ENCODE measurements around the gene TSPOAP1.

Gene TSPOAP1

DNA sequence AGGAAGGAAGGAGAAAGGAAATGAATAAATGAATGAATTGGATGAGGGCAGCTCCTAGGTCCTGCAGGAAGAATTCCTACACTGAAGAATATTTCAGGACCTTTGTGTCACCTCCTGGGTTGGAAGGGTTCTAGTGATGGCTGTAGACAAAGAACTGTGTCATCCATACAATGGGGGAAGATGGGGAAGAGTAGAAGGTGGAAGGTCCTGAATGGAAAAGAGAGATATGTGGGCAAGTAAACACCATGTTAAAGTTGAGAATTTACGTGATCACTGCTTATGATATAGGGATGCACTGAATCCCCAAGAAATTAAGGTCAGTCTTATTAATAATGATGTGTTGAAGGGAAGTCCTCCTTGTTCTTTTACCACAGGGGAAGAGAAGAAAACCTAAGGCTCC is 27.6 kb upstream of the TSPOAP1 start:
- Histone ChIP-seq H3K27ac (ENCODE audit: poor library complexity, severe bottlenecking) (no peak overlapping the region), H3K4me3 (ENCODE audit: severe bottlenecking) (no peak overlapping the region), H3K36me3 (ENCODE audit: low read depth) (peaks cover 21% of the 10 kb centered on the region), H3K9me3 (ENCODE audit: severe bottlenecking) (no peaks in the 10 kb centered on the region), H3K4me1 (ENCODE audit: insufficient read depth, poor library complexity, severe bottlenecking) (no peaks in the 10 kb centered on the region), H3K27me3 (ENCODE audit: insufficient read depth, poor library complexity, severe bottlenecking) (no peaks in the 10 kb centered on the region)
- TF ChIP-seq, protein P1, sequence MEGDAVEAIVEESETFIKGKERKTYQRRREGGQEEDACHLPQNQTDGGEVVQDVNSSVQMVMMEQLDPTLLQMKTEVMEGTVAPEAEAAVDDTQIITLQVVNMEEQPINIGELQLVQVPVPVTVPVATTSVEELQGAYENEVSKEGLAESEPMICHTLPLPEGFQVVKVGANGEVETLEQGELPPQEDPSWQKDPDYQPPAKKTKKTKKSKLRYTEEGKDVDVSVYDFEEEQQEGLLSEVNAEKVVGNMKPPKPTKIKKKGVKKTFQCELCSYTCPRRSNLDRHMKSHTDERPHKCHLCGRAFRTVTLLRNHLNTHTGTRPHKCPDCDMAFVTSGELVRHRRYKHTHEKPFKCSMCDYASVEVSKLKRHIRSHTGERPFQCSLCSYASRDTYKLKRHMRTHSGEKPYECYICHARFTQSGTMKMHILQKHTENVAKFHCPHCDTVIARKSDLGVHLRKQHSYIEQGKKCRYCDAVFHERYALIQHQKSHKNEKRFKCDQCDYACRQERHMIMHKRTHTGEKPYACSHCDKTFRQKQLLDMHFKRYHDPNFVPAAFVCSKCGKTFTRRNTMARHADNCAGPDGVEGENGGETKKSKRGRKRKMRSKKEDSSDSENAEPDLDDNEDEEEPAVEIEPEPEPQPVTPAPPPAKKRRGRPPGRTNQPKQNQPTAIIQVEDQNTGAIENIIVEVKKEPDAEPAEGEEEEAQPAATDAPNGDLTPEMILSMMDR (IDR thresholded peaks at IDR 0.05; ENCODE audit: poor library complexity, severe bottlenecking): no peak
- ATAC-seq (ENCODE audit: low read depth) (no peak), DNase-seq (ENCODE audit: low spot score) (no peak)

DNA sequence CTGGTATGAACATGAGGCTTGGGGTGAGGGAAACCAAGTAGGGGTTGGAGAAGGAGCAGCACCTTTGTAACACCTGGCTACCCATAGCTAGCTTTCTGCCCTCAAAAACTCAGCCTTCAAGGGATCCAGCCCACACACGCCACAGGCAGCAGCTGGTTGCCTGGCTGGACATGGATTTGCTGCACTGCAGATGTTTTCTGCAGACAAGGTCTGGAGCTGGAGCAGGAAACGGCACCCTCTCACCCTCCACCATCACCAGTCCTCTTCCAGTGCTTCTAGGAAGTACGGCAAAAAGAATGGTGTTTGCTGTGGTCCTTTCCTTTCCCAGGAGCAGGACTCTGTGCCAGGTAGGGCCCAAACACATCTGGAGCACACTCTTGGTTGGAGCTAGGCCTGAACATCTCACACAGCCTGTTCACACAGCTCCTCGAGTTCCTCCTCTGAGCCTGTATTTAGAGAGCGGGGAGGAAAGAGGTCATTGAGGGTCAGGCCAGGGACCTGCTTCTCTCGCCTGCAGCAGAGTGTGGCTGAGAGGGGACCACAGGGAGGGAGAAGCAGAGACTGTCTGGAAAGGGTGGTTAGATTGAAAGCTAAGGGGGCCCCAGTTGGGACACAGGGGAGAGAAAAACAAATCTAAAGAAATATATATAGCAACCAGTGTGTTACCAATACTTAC is 26.1 kb upstream of the TSPOAP1 start:
- Histone ChIP-seq H3K36me3 (ENCODE audit: low read depth) (peaks cover 23% of the 10 kb centered on the region), H3K27me3 (ENCODE audit: insufficient read depth, poor library complexity, severe bottlenecking) (no peaks in the 10 kb centered on the region), H3K4me3 (ENCODE audit: severe bottlenecking) (no peak overlapping the region), H3K4me1 (ENCODE audit: insufficient read depth, poor library complexity, severe bottlenecking) (no peaks in the 10 kb centered on the region), H3K9me3 (ENCODE audit: severe bottlenecking) (no peaks in the 10 kb centered on the region), H3K27ac (ENCODE audit: poor library complexity, severe bottlenecking) (no peak overlapping the region)
- DNase-seq (ENCODE audit: low spot score) (no peak), ATAC-seq (ENCODE audit: low read depth) (no peak)
- TF ChIP-seq, protein P1 (IDR thresholded peaks at IDR 0.05; ENCODE audit: poor library complexity, severe bottlenecking): no peak

DNA sequence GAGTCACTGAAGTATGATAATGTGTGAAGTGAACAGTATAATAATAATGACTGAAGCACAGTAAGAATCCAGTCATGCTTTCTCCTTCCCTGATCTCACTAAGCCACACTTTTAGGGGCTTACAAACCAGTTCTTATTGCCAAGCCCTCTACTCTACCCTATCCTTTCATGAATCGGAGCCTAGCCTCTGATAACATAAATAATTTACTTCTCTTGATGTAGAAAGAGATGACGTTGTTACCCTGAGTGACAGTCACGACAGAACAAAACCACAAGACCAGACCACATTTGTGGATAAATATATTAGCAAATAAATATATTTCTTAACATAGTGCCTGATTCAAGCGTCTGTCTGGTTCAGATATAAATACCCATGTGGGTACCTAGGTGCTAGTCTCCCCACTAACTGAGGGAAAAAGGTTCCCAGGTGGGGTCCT is 24.8 kb upstream of the TSPOAP1 start:
- no peaks in the 10 kb centered on the region for H3K4me1 ChIP-seq (ENCODE audit: insufficient read depth, poor library complexity, severe bottlenecking)
- TF ChIP-seq, protein P1 (IDR thresholded peaks at IDR 0.05; ENCODE audit: poor library complexity, severe bottlenecking): no peak
- H3K4me3 ChIP-seq (ENCODE audit: severe bottlenecking): no peak overlapping the region
- no peak for DNase-seq (ENCODE audit: low spot score)
- no peaks in the 10 kb centered on the region for H3K27me3 ChIP-seq (ENCODE audit: insufficient read depth, poor library complexity, severe bottlenecking)
- ATAC-seq (ENCODE audit: low read depth): no peak
- peak overlapping the region; percentile 70 for H3K27ac ChIP-seq (ENCODE audit: poor library complexity, severe bottlenecking)
- peaks cover 32% of the 10 kb centered on the region for H3K36me3 ChIP-seq (ENCODE audit: low read depth)
- H3K9me3 ChIP-seq (ENCODE audit: severe bottlenecking): no peaks in the 10 kb centered on the region

DNA sequence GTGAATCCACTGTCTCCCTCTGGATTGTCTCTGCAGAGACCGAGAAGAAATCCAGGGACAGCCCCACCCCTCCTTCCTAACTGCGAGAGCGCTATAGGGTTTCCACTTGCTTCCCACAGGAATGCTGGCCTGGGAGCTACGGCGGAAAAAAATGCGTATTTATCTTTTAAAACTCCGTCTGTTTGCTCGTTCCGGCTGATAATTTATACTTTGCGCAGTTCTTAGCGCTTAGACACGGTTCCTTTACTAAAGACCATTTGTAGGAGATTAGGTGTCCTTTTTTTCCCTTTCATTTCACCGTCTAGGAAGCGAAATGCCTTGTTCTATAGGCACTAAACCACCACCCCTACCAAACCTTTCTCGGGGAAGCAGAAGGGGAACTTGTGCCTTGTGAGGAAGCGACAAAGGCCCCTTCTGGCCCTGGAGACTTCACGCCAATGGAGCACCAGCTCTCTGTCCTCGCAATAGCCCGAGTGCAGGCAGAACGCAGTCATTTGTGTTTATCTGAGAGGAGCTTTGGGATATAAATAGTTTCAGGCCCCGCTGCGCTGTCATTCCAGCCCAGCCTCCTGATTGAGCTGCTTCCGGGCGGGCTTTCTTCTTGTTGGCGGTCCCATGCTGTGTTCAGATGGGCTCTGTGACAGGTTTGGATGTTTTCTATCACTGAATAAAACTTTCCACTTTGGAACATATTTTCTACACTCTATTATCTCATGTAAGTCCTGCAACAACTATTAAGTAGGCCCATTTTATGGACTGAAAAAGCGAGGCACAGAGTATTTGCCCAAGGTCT is 24.2 kb upstream of the TSPOAP1 start:
- Histone ChIP-seq H3K27me3 (ENCODE audit: insufficient read depth, poor library complexity, severe bottlenecking) (no peaks in the 10 kb centered on the region), H3K36me3 (ENCODE audit: low read depth) (peaks cover 37% of the 10 kb centered on the region), H3K27ac (ENCODE audit: poor library complexity, severe bottlenecking) (peak overlapping the region; percentile 70), H3K4me3 (ENCODE audit: severe bottlenecking) (peak overlapping the region; percentile 73), H3K9me3 (ENCODE audit: severe bottlenecking) (no peaks in the 10 kb centered on the region), H3K4me1 (ENCODE audit: insufficient read depth, poor library complexity, severe bottlenecking) (no peaks in the 10 kb centered on the region)
- TF ChIP-seq, protein P1 (IDR thresholded peaks at IDR 0.05; ENCODE audit: poor library complexity, severe bottlenecking): no peak
- ATAC-seq (ENCODE audit: low read depth): peak; percentile 51
- no peak for DNase-seq (ENCODE audit: low spot score)
